Kidney (tissue), 14 donors: Measurements from ENCODE around the gene DST. TPM values are rescaled to one million over a fixed set of nuclear protein-coding genes. Genes with fewer than 3 reads are reported as not detected.

ENCODE experiments used
- DNase-seq, 5 donors: peaks; one replicate each; pipeline ENCODE4 v3.0.0-alpha.2; 2013 to 2020
- FAIRE-seq: peaks from 2 replicates; lab custom pipeline; 2012; peaks lifted over from hg19 to GRCh38; lab: Jason Lieb, UNC
- H3K27ac ChIP-seq, 2 donors: one replicate each; pipeline ENCODE4 v1.7.0; 2013; ENCODE audit warnings: low read depth in 2 of 2, low read length in 2 of 2, inconsistent platforms in 1 of 2
- H3K27me3 ChIP-seq: one replicate; pipeline ENCODE4 v1.7.1; 2013; ENCODE audit warnings: low read length, inconsistent platforms; ENCODE audit not compliant: control insufficient read depth, insufficient read depth
- H3K36me3 ChIP-seq, 3 donors: one replicate each; pipeline versions ENCODE4 v1.7.0 to v1.7.1; 2013; ENCODE audit warnings: low read length in 3 of 3, control low read depth in 1 of 3, inconsistent platforms in 1 of 3; ENCODE audit not compliant: insufficient read depth in 3 of 3, control insufficient read depth in 2 of 3
- H3K4me1 ChIP-seq, 3 donors: one replicate each; pipeline versions ENCODE4 v1.7.0 to v1.7.1; 2013; ENCODE audit warnings: low read length in 3 of 3, inconsistent platforms in 1 of 3, low read depth in 1 of 3; ENCODE audit not compliant: control insufficient read depth in 2 of 3, insufficient read depth in 2 of 3
- H3K4me3 ChIP-seq, 3 donors: one replicate each; pipeline versions ENCODE4 v1.7.0 to v1.8.1; 2013; ENCODE audit warnings: low read length in 3 of 3, control low read depth in 1 of 3, inconsistent platforms in 1 of 3
- H3K9ac ChIP-seq, 3 donors: one replicate each; pipeline versions ENCODE4 v1.7.0 to v1.7.1; 2013; ENCODE audit warnings: low read length in 3 of 3, control low read depth in 1 of 3, inconsistent platforms in 1 of 3
- H3K9me3 ChIP-seq, 3 donors: one replicate each; pipeline versions ENCODE4 v1.7.0 to v1.7.1; 2013; ENCODE audit warnings: low read length in 3 of 3, control low read depth in 1 of 3, inconsistent platforms in 1 of 3; ENCODE audit not compliant: control insufficient read depth in 2 of 3, insufficient read depth in 1 of 3
- intact Hi-C: fragments of 100-400 bp; cut with DNase I; formaldehyde crosslinking; loops from one replicate; pipeline ENCODE4 v1.11.1; 2022
- polyA plus RNA-seq: library from polyadenylated mRNA; stranded (reverse); fragments of 350-450 nt; fragmentation: Illumina TruSeq; extraction: RNeasy Lipid Tissue Mini Kit (QIAGEN cat#74804); gene quantifications from one replicate; pipeline ENCODE4 v1.2.3, GENCODE V29; 2014; ENCODE audit warnings: low read depth, low replicate concordance; ENCODE audit not compliant: insufficient read depth
- total RNA-seq: library from RNA; stranded (reverse); fragmentation: NEBNext Ultra II Directional; extraction: Animal tissue kit (Norgen Biotek cat#: 25700); gene quantifications from one replicate; pipeline ENCODE4 v1.2.1, GENCODE V29; 2021
- TF ChIP-seq, protein P1 (sequence below): IDR thresholded peaks from 3 replicates; pipeline ENCODE4 v1.5.1; 2012; ENCODE audit warnings: mild to moderate bottlenecking, moderate library complexity, borderline replicate concordance; ENCODE audit not compliant: insufficient read depth; ENCODE audit errors: extremely low read depth
- donor health status: control.
- donor health status: control.
- donor health status: control.
- donor health status: control.
- donor health status: control.
- donor health status: DM: yes; HTN: yes; CAD: no.
- donor health status: Normal renal cell carcinoma (clear cell type).

Gene DST
- total and polyA plus RNA-seq, 2 donors from 2014 or later: 68.2 to 259 TPM

DNA sequence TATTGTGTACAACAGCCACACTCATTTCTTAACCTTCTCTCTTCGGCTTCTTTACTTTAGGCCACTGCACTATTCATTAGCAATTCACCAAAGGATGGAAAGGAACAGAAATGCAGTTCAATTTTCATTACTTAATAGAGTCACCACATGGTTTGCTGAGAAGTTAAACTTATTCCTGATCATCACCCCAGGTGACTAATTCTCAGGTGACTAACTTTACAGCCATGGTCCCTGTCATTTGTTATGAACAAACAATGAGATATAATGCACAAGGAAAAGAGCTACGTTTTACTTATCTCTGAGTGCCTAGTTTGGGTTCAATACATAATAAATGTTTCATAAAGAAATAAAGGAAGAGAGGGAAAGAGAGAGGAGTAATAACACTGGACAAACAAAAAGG, 45.8 kb upstream of the DST start:
- no peak overlapping the region for H3K9ac ChIP-seq
- DNase-seq (no peak), FAIRE-seq (no peak)
- peaks cover 0 to 6% (median 0%) of the 10 kb centered on the region in 3 donors for H3K4me1 ChIP-seq
- peak overlapping the region in 2 of 3 donors; percentile 16 to 53 for H3K4me3 ChIP-seq
- H3K36me3 ChIP-seq: no peaks in the 10 kb centered on the region
- no peak overlapping the region for H3K27ac ChIP-seq
- no peaks in the 10 kb centered on the region for H3K9me3 ChIP-seq
- no peaks in the 10 kb centered on the region for H3K27me3 ChIP-seq
- TF ChIP-seq, protein P1, sequence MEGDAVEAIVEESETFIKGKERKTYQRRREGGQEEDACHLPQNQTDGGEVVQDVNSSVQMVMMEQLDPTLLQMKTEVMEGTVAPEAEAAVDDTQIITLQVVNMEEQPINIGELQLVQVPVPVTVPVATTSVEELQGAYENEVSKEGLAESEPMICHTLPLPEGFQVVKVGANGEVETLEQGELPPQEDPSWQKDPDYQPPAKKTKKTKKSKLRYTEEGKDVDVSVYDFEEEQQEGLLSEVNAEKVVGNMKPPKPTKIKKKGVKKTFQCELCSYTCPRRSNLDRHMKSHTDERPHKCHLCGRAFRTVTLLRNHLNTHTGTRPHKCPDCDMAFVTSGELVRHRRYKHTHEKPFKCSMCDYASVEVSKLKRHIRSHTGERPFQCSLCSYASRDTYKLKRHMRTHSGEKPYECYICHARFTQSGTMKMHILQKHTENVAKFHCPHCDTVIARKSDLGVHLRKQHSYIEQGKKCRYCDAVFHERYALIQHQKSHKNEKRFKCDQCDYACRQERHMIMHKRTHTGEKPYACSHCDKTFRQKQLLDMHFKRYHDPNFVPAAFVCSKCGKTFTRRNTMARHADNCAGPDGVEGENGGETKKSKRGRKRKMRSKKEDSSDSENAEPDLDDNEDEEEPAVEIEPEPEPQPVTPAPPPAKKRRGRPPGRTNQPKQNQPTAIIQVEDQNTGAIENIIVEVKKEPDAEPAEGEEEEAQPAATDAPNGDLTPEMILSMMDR: no peak
- intact Hi-C loops: no loop called here

DNA sequence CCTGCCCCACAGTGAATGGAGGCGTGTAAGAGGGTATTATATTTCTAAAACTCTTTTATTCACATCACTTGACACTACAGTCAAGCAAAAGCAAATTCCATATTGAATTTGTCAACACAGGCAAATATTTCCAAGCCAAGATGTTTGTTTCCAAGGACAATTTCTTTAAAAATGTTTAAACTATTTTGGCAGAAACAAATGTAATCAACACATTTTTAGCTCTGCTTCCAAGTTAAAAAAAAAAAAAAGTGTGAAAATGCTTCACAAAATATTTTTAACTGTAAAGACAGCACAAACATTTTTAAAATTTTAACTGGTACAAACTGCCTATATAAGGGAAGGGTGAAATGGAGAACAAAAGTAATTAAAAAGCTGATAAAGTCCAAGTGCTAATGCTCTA, 44.9 kb upstream of the DST start:
- Histone ChIP-seq H3K9me3 (no peaks in the 10 kb centered on the region), H3K27me3 (no peaks in the 10 kb centered on the region), H3K36me3 (no peaks in the 10 kb centered on the region), H3K4me1 (peaks cover 0 to 7% (median 0%) of the 10 kb centered on the region in 3 donors), H3K4me3 (no peak overlapping the region), H3K9ac (no peak overlapping the region), H3K27ac (no peak overlapping the region)
- DNase-seq: no peak
- TF ChIP-seq, protein P1: no peak
- intact Hi-C loops: no loop called here
- no peak for FAIRE-seq

- intact Hi-C loops: no loop called here
- H3K36me3 ChIP-seq: no peaks in the 10 kb centered on the region
These were observed 43.7 kb upstream of the DST start for GRCh38 chr6:56686429-56686828.

More at GRCh38 chr6:56686429-56686828, 43.7 kb upstream of the DST start:
- Histone ChIP-seq H3K9me3 (no peaks in the 10 kb centered on the region), H3K27ac (no peak overlapping the region), H3K4me1 (peaks cover 0 to 7% (median 0%) of the 10 kb centered on the region in 3 donors), H3K27me3 (no peaks in the 10 kb centered on the region), H3K4me3 (no peak overlapping the region), H3K9ac (no peak overlapping the region)
- FAIRE-seq: no peak
- DNase-seq: no peak
- TF ChIP-seq, protein P1: no peak
